Natural killer cell (primary cell): ENCODE data around the gene TCF7L1. TPM values are rescaled to one million over a fixed set of nuclear protein-coding genes. Genes with fewer than 3 reads are reported as not detected.

ENCODE experiments used
- ATAC-seq, 3 donors: fragments of 150-1000 bp in 2 of 3; fragments of 200-7000 bp in 1 of 3; cut with Tn5 transposase; 1 replicate in 1 of 3; 2 replicates in 2 of 3; pipeline ENCODE4 v1.10.0; 2021; ENCODE audit warnings: mild to moderate bottlenecking in 2 of 3, moderate library complexity in 2 of 3
- DNase-seq, 2 donors: peaks; one replicate each; pipeline versions ENCODE4 v3.0.0 to v3.0.0-alpha.2; 2013 to 2021; ENCODE audit warnings: mixed read lengths in 1 of 2
- H3K27ac ChIP-seq: one replicate; pipeline ENCODE4 v1.5.1; 2013; ENCODE audit warnings: mild to moderate bottlenecking, low read length
- H3K27me3 ChIP-seq: one replicate; pipeline ENCODE4 v1.6.1; 2013; ENCODE audit warnings: low read length; ENCODE audit not compliant: control insufficient read depth, insufficient read depth
- H3K36me3 ChIP-seq: one replicate; pipeline ENCODE4 v1.6.1; 2013; ENCODE audit warnings: low read length; ENCODE audit not compliant: control insufficient read depth, insufficient read depth
- H3K4me1 ChIP-seq: one replicate; pipeline ENCODE4 v1.6.1; 2013; ENCODE audit warnings: low read length; ENCODE audit not compliant: control insufficient read depth, insufficient read depth
- H3K4me3 ChIP-seq: one replicate; pipeline ENCODE4 v1.5.1; 2013; ENCODE audit warnings: low read length
- H3K9me3 ChIP-seq: one replicate; pipeline ENCODE4 v1.6.1; 2013; ENCODE audit warnings: low read length; ENCODE audit not compliant: control insufficient read depth, insufficient read depth
- H3K27ac Mint-ChIP-seq, 2 donors: one replicate each; pipeline ENCODE4 v1.8.0; 2022; ENCODE audit warnings: mild to moderate bottlenecking in 2 of 2, mixed read lengths in 2 of 2, moderate library complexity in 1 of 2
- H3K27me3 Mint-ChIP-seq, 2 donors: one replicate each; pipeline ENCODE4 v1.8.0; 2022; ENCODE audit warnings: low read depth in 2 of 2, mixed read lengths in 2 of 2
- H3K36me3 Mint-ChIP-seq: one replicate; pipeline ENCODE4 v1.8.0; 2022; ENCODE audit warnings: mixed read lengths
- H3K4me1 Mint-ChIP-seq, 2 donors: one replicate each; pipeline ENCODE4 v1.8.0; 2022; ENCODE audit warnings: mixed read lengths in 2 of 2
- H3K4me3 Mint-ChIP-seq: one replicate; pipeline ENCODE4 v1.8.0; 2022; ENCODE audit warnings: mild to moderate bottlenecking, moderate library complexity, mixed read lengths
- H3K9me3 Mint-ChIP-seq, 2 donors: one replicate each; pipeline ENCODE4 v1.8.0; 2022; ENCODE audit warnings: mixed read lengths in 2 of 2
- whole genome bisulfite sequencing: methylation state at CpG from one replicate; pipeline ENCODE4 v1.1.7; 2013; ENCODE audit warnings: missing lambda C conversion rate; ENCODE audit not compliant: insufficient coverage; 5-methylcytosine and 5-hydroxymethylcytosine counted together
- intact Hi-C: fragments of 100-400 bp; cut with micrococcal nuclease; formaldehyde crosslinking; loops from one replicate; pipeline ENCODE4 v1.14.2; 2022
- total RNA-seq, 4 donors: library from RNA; stranded (reverse); fragments of 120-200 nt in 1 of 4; gene quantifications; one replicate each; pipeline versions ENCODE4 v1.2.3 to v1.2.4, GENCODE V29; 2013 to 2022
- TF ChIP-seq, protein P1 (sequence below): fragments of 200-600 bp; IDR thresholded peaks from one replicate; pipeline ENCODE4 v1.8.0; 2022; ENCODE audit warnings: antibody characterized with exemption

TCF7L1 gene
- total RNA-seq, 3 donors from 2014 or later (not counting 1 experiment from before 2014, with no cell fraction given), result not detected

GRCh38 chr2:85303780-85304531, 170.8 kb downstream of the TCF7L1 start:
- Mint-ChIP-seq H3K4me3 (no peak overlapping the region), H3K9me3 (no peaks in the 10 kb centered on the region), H3K36me3 (no peaks in the 10 kb centered on the region), H3K27me3 (peaks cover 0 to 6% of the 10 kb centered on the region in 2 donors), H3K27ac (no peak overlapping the region), H3K4me1 (peaks cover 6 to 20% of the 10 kb centered on the region in 2 donors)
- Histone ChIP-seq H3K9me3 (no peaks in the 10 kb centered on the region), H3K27ac (no peak overlapping the region), H3K4me1 (peaks cover 20% of the 10 kb centered on the region), H3K27me3 (no peaks in the 10 kb centered on the region), H3K36me3 (no peaks in the 10 kb centered on the region), H3K4me3 (no peak overlapping the region)
- DNase-seq, result no peak
- 81% methylated on average over 28 of the region's 28 CpGs for WGBS
- TF ChIP-seq, protein P1, sequence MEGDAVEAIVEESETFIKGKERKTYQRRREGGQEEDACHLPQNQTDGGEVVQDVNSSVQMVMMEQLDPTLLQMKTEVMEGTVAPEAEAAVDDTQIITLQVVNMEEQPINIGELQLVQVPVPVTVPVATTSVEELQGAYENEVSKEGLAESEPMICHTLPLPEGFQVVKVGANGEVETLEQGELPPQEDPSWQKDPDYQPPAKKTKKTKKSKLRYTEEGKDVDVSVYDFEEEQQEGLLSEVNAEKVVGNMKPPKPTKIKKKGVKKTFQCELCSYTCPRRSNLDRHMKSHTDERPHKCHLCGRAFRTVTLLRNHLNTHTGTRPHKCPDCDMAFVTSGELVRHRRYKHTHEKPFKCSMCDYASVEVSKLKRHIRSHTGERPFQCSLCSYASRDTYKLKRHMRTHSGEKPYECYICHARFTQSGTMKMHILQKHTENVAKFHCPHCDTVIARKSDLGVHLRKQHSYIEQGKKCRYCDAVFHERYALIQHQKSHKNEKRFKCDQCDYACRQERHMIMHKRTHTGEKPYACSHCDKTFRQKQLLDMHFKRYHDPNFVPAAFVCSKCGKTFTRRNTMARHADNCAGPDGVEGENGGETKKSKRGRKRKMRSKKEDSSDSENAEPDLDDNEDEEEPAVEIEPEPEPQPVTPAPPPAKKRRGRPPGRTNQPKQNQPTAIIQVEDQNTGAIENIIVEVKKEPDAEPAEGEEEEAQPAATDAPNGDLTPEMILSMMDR, result no peak
- no peak for ATAC-seq
- intact Hi-C loops, result no loop called here

- no peaks in the 10 kb centered on the region for H3K9me3 ChIP-seq
- peak overlapping the region; percentile 14 for H3K27ac ChIP-seq
- no peak for DNase-seq
- Mint-ChIP-seq H3K36me3 (no peaks in the 10 kb centered on the region), H3K27ac (peak overlapping the region in 1 of 2 donors; percentile 75), H3K9me3 (no peaks in the 10 kb centered on the region), H3K4me3 (no peak overlapping the region), H3K4me1 (peaks cover 22 to 36% of the 10 kb centered on the region in 2 donors), H3K27me3 (peaks cover 0 to 4% of the 10 kb centered on the region in 2 donors)
- ATAC-seq, result no peak
- TF ChIP-seq, protein P1, result no peak
- H3K27me3 ChIP-seq, result no peaks in the 10 kb centered on the region
- 89% methylated on average over 9 of the region's 9 CpGs for WGBS
- H3K4me1 ChIP-seq, result peaks cover 34% of the 10 kb centered on the region
- no peak overlapping the region for H3K4me3 ChIP-seq
- H3K36me3 ChIP-seq, result no peaks in the 10 kb centered on the region
- intact Hi-C loops, result no loop called here
These were observed 174.3 kb downstream of the TCF7L1 start for GRCh38 chr2:85307527-85307897.

DNA sequence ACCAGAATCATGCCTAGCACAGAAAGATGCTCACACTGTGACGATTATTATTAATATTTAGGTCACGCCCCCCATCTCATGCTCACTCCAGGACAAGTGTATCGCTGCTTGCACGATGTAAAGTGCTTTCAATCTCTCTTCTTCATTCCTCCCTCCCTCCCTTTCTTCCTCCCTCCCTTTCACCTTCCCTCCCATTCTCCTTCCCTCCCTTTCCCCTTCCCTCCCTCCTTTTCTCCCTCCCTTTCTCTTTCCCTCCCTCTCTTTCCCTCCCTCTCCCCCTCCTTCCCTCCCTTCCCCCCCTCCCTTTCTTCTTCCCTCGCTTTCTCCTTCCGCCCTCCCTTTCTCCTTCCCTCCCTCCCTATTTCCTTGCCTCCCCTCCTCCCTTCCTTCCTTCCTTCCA, 175.0 kb downstream of the TCF7L1 start:
- ATAC-seq (no peak), DNase-seq (no peak)
- peaks cover 0 to 4% of the 10 kb centered on the region in 2 donors for H3K27me3 Mint-ChIP-seq
- WGBS, result 93% methylated on average over 6 of the region's 6 CpGs
- peaks cover 34% of the 10 kb centered on the region for H3K4me1 ChIP-seq
- H3K4me3 ChIP-seq, result no peak overlapping the region
- H3K27ac Mint-ChIP-seq, result peak overlapping the region; percentile 82 to 87
- intact Hi-C loops, result no loop called here
- no peaks in the 10 kb centered on the region for H3K36me3 Mint-ChIP-seq
- peak overlapping the region; percentile 35 for H3K4me3 Mint-ChIP-seq
- no peaks in the 10 kb centered on the region for H3K9me3 ChIP-seq
- TF ChIP-seq, protein P1, result no peak
- H3K27me3 ChIP-seq, result no peaks in the 10 kb centered on the region
- no peak overlapping the region for H3K27ac ChIP-seq
- H3K4me1 Mint-ChIP-seq, result peaks cover 22 to 36% of the 10 kb centered on the region in 2 donors
- H3K9me3 Mint-ChIP-seq, result no peaks in the 10 kb centered on the region
- H3K36me3 ChIP-seq, result no peaks in the 10 kb centered on the region
